HG02852 (cell line): ENCODE results near the gene PMEPA1.

Source experiments
- ATAC-seq: cut with Tn5 transposase; IDR thresholded peaks from one replicate; pipeline ENCODE4 v1.9.1; 2021; ENCODE audit warnings: mild to moderate bottlenecking, moderate library complexity; ENCODE audit not compliant: unreplicated experiment

The PMEPA1 gene

DNA sequence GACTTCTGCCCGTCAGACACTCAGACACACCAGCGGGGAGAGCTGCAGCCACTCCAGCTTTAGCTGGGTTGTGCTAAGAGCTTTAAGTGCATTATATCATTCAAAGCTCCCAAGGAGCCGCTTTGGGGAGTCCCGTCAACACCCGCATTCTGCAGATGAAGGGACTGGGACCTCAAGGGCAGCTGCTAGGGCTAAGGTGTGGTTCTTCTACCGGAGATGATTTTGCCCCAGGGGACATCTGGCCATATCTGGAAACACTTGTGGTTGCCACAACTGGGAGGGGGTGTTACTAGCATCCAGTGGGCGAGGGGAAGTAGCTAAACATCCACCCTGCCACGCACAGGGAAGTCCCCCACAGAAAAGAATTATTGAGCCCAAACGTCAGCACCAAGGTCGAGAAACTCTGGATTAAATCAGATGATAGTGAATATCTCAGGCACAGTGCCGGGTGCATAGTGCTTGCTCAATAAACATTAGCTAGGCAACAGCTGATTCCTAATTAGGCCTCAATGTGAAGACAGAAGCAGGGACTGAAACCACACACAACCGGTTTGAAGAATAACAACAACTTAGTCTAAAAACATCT is 29.6 kb downstream of the PMEPA1 start:
- ATAC-seq: peak; percentile 52

DNA sequence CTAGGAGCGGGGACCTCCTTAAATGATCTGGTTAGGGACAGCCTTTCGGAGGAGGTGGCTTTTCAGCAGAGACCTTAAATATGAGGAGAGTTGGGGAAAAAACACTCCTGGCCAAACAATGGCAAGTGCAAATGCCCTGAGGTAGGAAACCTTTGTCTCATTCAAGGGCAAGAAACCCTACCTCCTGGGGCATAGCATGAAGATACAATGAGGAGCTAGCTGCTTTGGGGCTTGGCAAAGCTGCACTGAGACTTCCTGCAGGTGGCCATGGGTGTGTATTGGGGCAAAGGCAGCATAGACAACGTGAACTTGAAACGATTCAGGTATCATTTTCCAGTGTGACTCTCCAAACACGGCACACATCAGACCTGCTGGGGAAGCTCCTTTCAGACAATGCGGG is 30.7 kb downstream of the PMEPA1 start:
- ATAC-seq: no peak

DNA sequence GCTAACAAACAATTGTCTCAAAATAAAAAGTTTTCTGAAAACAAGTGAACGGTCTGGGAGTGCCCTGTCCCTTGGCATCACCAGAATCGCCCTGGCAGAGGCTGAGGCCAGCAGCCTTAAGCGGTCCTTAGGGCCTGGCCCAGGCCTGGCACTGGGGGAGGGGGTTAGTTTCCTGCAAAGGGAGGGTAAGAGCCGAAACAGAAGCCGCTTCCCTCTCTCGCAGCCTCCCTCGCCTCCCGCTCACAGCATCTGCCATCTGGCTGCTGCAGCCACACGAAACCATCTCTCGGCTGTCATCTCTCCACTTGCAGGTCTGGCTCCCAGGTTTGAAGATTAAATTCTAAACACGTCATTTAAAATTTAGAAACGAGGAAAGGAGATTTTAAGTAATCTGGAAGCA is 31.5 kb downstream of the PMEPA1 start:
- no peak for ATAC-seq

DNA sequence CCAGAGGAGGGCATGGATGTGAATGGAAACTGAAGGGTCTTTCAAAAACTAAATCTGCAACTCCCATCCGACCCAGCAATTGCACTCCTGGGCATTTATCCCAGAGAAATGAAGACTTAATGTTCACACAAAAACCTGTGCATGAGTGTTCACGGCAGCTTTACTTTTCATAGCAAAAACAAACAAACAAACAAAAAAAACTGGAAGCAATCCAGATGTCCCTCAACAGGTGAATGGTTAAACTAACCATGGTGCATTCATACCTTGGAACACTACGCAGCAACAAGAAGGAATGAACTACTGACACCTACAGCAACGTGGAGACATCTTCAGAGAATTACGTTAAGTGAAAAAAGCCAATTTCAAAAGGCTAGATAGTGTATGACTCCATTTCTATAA is 32.2 kb downstream of the PMEPA1 start:
- no peak for ATAC-seq

DNA sequence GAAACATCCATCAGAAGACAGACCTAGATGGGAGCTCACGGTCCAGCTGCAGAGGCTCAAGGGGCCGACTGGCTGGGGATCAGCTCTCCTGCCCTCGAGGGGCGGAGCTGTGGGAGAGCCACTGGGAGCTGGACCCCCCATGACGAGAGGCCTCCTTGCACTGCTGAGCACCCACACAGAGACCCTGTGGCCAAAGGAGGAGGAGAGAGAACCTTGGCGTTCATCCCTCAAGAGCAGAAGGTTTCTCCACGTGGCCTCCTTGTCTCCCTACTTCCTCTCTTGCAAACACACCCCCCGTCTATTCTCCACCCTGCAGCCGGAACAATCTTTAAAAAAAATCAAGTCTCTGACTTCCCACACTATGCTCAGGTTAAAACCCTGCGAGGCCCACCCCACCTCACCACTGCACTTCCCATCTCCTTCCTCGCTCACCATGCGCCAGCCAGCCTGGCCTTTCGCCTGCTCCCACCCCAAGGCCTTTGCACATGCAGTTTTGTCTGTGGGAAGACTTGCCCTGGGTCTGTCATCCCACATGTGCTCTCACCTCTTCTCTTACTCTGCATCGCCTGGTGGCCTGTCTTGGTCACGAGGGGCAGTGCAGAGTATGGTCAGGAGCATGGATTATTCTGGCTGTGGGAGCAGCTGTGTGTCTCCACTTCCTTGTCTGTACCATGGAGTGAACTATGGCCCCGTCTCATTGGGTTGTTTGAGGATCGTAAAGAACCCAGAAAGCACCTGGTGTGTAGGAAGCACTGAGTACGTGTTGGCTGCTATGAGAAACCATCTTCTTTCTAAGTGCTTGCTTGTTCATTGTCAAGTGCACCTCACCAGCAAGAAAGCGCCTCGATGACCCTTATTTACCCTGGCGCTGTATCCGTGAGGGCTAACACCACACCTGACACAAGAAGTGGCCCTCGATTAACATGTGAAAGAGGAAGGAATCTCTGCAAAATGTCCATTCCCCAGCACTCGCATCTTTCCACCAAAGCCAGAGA is 32.9 kb downstream of the PMEPA1 start:
- ATAC-seq: no peak

DNA sequence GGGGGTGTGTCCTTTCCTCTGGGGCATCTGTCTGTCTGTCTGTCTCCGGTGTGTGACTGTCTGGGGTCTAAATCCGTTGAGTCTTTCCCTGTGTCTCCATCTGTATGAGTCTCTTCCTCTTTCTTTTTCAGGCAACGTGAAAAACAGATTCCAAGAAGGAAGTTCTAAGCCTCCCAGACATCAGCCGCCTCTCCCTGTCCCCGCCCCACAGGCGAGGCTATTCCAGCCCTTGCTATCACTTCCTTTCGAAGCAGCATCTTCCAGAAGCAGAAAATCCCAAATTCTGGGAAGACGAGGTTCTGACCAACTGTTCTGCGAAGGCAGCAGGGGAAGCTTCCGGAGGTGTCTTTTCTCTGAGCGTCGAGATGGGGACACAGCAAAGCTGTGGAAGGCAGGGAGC is 34.0 kb downstream of the PMEPA1 start:
- no peak for ATAC-seq

DNA sequence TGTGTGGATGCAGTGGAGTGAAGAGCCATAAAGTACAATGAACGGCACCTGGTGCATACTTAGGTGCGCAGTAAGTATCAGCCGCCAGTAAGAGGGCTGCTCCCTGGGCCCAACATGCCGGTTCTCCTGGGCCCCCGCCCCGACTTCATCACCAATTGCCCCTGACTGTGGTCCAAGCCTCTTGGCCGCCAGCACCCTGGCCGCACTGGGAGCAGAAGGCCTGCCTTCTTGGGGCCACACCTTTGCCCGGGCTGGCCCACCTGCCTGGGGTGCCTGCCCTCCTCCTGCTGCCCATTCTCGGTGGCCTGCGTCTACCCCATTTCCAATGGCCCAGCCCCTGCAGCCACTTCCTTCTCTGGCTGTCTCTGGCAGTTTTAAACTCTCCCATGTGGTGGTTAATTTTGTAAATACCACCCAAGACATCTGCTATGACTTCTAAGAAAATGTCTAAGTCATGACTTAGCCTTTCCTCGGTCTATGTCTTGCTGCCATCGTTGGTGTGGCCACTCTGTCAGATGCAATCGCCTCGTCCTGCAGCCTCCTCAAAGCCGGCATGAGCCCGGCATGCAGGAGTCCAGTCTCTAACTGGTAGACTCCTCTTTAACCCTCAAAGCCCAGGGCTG is 36.8 kb downstream of the PMEPA1 start:
- ATAC-seq: no peak

DNA sequence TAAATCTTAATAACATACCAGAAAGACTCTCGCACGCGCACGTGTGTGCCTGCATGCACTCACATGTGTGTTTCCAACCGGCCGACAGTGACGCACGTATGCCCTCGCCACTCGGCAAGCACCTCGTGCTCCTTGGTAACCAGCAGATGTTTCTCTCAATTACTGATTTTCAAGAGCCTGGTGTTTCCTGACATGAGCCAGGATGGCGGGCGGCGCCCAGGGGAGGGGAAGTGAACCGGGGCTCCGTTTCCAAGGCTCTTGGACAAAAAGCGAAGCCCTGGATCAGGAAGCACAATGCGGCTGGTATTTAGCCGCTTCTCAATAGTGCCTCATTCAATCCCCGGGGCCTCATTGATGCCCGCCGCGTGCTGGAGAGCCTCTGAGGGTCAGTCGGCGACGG is 37.7 kb downstream of the PMEPA1 start:
- ATAC-seq: no peak

DNA sequence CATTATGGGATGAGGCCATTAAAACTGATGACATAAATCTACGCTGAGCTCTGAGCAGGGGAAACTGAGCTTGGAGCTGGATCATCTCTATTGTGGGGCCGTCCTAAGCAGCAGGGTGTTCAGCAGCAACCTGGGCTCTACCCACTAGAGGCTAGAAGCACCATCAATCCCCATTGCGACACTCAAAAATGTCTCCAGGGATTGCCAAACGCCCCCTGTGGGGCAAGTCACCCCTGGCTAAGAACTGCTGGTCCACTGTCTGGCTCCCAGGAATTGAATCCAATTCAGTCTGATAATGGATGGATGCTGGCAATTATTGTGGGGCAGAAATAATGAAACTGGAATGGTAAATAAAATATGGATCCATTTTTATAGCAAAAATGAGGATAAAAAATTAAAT is 38.2 kb downstream of the PMEPA1 start:
- no peak for ATAC-seq

DNA sequence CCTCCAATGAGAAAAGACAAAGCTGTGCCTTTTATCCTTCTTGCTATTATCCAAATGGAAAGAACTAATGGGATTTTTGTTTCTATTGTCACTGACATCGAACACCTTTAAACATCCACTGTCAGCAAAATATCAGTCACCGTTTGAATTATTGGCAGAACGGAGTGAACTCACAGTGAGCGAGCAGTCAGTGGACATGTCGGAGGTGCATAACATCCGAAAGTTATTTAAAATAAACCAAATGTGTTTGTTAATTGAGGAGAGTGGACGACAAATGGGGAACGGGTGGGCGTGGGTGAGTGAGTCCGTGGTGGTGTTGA is 38.8 kb downstream of the PMEPA1 start:
- ATAC-seq: no peak

DNA sequence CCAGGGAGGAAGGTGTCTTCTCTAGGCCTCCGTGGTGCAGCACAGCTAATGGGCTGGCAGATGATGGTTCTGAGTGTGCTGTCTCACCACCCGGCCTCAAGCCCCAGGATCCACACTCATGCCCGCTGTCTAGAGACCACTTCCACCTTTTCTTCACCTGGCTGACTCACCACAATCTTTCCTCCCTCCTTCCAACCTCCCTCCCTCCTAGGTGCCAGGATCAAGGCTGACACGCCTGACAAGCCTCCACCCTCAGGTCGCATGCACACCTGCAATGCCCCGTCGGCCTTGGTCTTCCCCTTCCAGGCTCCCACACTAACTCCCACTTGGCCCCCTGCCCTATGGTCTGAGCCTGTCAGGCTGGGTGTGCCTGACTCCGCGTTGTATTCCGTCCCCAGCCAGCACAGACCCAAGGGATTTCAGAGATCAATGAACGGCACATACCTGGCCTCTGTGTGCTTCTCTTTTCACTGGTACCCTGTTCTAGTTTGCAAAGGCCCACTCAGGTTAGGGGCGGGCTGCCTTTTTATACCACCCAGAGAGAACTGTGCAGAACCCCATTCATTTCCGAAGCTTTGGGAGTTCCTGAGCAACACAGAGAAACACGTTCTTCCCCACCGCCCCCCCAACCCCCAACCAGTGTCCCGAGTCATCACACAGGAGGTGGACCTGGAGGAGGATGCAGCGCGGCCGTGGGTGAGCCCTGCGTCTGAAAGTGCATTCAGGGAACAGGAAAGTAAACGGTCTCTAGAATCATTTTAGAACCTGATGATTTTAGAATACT is 39.3 kb downstream of the PMEPA1 start:
- ATAC-seq: no peak

DNA sequence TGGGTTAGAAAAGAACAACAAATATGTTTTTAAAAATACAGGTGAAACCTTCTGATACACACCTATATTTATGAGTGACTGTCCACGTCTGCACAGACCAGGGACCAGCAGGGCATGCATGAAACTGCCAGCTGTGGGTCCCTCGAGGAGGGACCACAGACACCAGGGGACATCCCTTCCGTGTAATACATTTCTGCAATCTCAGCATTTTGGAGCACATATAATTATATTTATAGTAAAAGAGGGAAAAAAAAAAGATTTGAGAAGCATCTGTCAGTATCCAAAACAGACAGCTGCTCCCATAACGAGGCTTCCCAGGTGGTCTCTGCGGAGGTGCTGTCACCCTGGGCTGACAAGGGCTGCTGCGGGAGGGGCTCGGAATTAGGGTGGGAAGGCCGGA is 40.2 kb downstream of the PMEPA1 start:
- ATAC-seq: no peak

DNA sequence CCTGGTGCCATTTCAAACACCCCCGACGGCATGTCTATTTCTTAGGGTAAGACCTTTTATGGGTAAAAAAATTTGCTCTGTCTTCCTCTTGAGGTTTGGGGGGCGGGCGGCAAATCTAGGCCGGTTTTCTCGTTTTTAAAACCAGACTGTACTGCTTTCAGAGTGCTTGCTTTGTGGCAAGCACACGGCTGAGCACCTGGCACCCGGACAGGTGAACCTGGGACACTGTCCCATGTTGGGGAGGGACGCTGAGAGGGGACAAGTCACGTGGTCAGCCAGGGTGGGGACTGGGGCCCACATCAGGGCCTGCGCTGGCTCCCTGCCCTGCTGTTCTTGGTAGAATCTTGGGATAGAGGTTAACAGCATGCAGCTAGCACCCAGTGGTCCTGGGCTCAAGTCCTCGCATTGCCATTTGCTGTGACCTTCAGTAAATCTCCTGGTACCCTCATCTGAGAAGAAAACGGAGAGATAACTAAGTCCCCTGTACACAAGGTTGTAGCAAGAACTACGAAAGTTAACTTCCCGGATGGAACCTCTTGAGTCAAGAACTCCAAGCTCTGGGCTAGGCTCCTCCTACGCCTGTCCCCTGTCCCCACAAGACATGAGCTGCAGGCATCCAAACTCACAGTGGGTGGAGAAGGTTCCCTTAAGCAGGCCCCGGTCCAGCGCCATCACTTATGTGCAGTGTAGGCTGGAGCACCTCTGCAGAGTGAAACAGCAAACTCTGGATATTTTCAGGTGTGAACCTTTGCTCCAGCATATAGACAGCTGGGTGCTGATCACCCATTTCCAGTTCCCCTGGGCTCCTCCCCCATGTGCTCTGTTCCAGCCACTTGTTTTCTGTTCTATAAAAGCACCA is 41.7 kb downstream of the PMEPA1 start:
- ATAC-seq: no peak

DNA sequence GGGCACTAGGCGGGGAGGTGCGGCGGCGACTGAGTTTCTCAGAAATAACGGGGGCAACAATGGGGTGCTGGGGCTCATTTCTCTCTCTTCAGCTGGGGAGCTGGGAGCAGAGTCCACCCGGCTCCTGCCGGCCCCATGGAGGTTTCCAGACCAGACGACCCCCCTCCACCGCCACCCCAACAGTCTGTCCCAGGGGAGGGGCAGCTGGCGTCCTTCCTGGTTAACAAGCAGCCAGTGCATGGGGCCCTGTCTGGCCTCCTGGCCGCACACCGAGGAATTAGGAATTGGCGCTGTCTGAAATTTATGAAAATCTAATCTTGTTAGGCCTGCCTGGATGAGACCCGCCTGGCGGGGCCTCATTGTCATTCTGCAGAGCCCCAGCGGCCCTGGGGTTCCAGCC is 42.4 kb downstream of the PMEPA1 start:
- ATAC-seq: no peak

DNA sequence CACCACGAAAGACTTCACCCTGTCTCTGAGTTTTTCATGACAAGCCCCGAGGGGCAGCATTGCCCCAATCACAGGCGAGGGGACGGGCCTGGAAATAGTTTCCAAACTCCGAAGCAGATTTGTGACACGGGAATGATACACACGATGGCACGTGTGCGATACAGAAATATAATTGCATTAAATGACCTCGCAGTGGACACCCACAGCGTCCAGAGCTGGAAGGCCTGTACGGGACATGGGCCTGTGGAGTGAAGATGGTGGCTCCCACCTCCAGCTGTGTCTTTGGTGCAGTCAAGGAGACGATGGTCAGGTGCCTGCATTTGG is 43.0 kb downstream of the PMEPA1 start:
- no peak for ATAC-seq

DNA sequence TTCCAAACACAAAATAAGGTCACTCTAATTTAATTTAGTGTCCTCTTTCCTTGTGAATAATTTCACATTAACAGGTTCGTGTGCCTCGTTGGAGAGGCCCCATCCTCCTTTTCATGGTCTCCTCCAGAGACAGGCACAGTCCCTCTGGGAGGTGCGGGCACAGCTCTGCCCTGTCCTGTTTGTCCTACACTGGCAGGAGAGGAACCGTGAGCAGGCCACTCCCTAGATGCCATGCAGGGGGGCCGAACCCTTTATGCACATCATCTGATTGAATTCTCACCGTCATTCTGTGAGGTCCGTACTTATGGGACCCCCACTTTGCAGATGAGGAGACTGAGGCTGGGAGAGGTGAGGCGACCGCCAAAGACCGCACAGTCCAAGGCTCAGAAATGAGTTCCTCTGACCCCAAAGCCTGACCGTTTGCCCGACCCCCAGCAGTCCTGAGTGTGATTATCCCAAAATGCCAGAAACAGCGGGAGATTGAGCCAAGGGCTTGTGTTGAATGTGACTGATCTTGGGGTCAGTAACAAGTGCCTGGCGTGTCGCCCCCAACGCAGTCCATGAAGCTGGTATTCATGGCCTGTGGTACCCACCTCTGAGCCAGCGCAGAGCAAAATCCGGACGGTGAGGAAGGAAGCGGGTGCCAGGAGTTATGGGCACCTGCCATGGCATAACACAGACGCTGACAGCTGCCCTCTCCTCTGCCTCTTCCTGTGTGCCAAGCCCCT is 43.5 kb downstream of the PMEPA1 start:
- ATAC-seq: no peak

DNA sequence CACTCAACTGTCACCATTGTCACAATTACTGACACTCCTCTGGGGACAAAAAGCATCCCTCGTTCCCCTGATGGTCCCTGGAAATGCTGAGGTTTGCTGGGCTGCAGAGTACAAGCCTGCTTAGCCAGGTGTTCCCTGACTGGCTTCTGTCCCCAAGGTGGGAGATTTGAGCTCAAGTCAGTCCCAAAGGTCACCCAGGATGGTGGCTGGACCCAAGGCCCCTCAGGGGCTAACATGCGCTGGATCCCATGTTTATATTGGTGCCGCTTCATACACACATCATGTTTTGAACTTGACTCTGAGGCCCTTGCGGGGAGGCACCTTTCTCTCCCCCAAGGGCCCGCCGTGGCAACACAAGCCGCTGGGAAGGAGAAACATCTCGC is 44.2 kb downstream of the PMEPA1 start:
- ATAC-seq: no peak

DNA sequence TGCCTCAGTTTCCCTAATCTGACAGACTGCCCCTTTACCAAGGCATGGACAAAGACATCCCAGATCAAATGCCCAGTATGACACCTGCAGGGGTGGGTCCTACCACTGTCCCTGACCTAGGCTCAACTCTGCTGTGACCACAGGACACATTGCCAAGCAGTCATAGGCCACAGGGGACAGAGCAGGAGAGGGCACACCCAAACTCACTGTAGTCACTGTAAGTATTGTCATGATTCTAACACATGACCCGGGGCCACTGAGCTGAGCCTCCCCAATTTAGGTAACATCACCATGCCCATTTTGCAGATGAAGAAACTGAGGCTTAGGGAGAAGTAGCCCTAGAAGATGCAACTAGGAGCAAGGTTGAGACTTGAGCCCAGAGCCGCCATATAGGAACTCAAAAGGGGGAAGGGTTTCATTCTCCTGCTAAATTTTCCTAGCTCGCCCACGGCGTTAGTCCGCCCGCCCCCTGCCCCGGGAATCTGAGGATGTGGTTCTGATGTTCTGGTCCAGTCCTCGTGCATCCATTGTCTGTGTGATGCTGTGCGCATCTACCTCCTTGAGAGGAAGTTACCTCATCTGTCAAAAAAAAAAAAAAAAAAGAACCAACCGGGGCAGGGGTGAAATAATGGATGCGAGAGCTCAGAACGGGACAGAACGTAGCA is 44.8 kb downstream of the PMEPA1 start:
- ATAC-seq: no peak

DNA sequence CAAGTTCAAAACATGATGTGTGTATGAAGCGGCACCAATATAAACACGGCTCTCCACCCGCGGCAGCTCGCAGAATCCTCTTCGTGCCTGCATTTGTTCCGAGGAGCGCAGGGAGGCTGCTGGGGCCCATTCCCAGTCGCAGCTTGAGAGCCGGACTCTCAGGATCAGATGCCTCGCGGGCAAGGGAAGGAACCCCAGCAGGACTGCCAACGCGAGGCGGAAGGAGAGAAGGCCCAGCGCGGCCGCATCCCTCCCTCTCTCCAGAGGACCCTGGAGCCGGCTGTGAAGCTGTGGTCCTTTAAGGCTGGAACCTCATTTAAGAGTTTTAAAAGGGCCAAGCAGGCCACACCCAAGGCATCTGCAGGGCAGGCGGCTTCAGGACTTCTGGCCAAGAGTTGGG is 45.3 kb downstream of the PMEPA1 start:
- ATAC-seq: no peak
